BLaER1 treated with 17β-estradiol and CSF1 and Interleukin-3, amounts not matched to agents 10 nM and 100 nM (cell line): ENCODE results near the gene UVRAG.
A peak's percentile ranks its signal among the peaks of the same experiment; 100 is the strongest.
"Not testable (repeated sequence)": the region's sequence is repeated elsewhere in the genome, so short reads cannot be mapped to it uniquely, and the experiment has no call there.

Experiments
- H3K27ac ChIP-seq, 11 experiments: shearing (Covaris generic); formaldehyde crosslinking; 2 replicates each; pipeline ENCODE4 v1.8.1; 2022
- H3K27me3 ChIP-seq, 11 experiments: shearing (Covaris generic); formaldehyde crosslinking; 2 replicates each; pipeline ENCODE4 v1.8.1; 2022
- H3K36me3 ChIP-seq, 11 experiments: shearing (Covaris generic); formaldehyde crosslinking; 2 replicates each; pipeline ENCODE4 v1.8.1; 2022
- H3K4me1 ChIP-seq, 10 experiments: shearing (Covaris generic); formaldehyde crosslinking; 2 replicates each; pipeline ENCODE4 v1.8.1; 2022
- H3K4me2 ChIP-seq, 11 experiments: shearing (Covaris generic); formaldehyde crosslinking; 2 replicates each; pipeline ENCODE4 v1.8.1; 2022
- H3K4me3 ChIP-seq, 10 experiments: shearing (Covaris generic); formaldehyde crosslinking; 2 replicates each; pipeline ENCODE4 v1.8.1; 2022
- H3K9ac ChIP-seq, 11 experiments: shearing (Covaris generic); formaldehyde crosslinking; 2 replicates each; pipeline ENCODE4 v1.8.1; 2022
- H3K9me3 ChIP-seq, 11 experiments: shearing (Covaris generic); formaldehyde crosslinking; replicated peaks in 1 of 11; 2 replicates each; pipeline ENCODE4 v1.8.1; 2022
- H4K20me1 ChIP-seq, 11 experiments: shearing (Covaris generic); formaldehyde crosslinking; 2 replicates each; pipeline ENCODE4 v1.8.1; 2022
- Cebpa-rat ChIP-seq, 11 experiments: shearing (Covaris generic); IDR thresholded peaks; 2 replicates each; pipeline ENCODE4 v1.8.1; 2022

The UVRAG gene

DNA sequence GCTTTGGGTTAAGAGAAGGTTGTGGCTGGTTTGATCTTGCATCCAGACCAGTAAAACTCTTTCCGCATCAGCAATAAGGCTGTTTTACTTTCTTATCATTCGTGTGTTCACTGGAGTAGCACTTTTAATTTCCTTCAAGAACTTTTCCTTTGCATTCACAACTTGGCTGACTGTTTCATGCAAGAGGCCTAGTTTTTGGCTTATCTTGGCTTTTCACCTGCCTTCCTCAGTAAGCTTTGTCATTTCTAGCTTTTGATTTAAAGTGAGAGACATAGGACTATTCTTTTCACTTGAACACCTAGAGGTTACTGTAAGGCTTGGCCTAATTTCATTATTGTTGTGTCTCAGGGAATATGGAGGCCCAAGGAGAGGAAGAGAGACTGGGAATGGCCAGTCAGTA is 144.5 kb downstream of the UVRAG start:
- Histone ChIP-seq H3K36me3 (peaks cover 3 to 39% (median 12%) of the 10 kb centered on the region in 11 experiments; a peak in 12 of 22 replicates), H3K9me3 (peaks cover 0 to 14% (median 7%) of the 10 kb centered on the region in 11 experiments; a peak in 5 of 22 replicates), H3K27me3 (no peaks in the 10 kb centered on the region), H3K4me3 (no peak overlapping the region), H3K27ac (no peak overlapping the region), H3K9ac (no peak overlapping the region), H4K20me1 (peaks cover 0 to 6% (median 0%) of the 10 kb centered on the region in 11 experiments; a peak in 1 of 22 replicates), H3K4me2 (peak overlapping the region in 5 of 11 experiments; percentile 13 to 42 (median 21); a peak in 8 of 22 replicates), H3K4me1 (peaks cover 0 to 13% (median 4%) of the 10 kb centered on the region in 10 experiments; a peak in 7 of 20 replicates)
- no peak for TF ChIP-seq Cebpa-rat (IDR thresholded peaks at IDR 0.05)

DNA sequence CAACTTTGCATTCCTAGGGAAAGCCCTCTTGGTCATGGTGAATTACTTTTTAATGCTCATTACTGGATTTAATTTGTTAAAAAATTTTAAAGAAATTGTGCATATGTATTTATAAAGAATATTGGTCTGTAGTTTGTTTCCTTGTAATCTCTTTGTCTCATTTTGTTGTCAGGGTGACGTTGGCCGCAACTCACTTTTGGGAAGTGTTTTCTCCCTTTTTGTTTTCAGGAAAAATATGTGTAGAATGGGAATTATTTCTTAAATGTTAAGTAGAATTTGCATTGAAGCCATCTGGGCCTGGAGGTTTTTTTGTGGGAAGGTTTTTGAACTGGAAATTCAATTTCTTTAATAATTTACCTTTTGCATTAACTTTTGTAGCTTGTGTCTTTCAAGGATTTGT is 149.1 kb downstream of the UVRAG start:
- Histone ChIP-seq H3K27me3 (no peaks in the 10 kb centered on the region), H3K9ac (no peak overlapping the region), H4K20me1 (peaks cover 0 to 20% (median 0%) of the 10 kb centered on the region in 11 experiments; a peak in 2 of 22 replicates), H3K4me2 (no peak overlapping the region), H3K4me1 (peaks cover 8 to 36% (median 19%) of the 10 kb centered on the region in 10 experiments; a peak in 19 of 20 replicates), H3K4me3 (no peak overlapping the region), H3K9me3 (no peaks in the 10 kb centered on the region), H3K36me3 (peaks cover 0 to 24% (median 10%) of the 10 kb centered on the region in 11 experiments; a peak in 10 of 22 replicates), H3K27ac (no peak overlapping the region)
- no peak for TF ChIP-seq Cebpa-rat (IDR thresholded peaks at IDR 0.05)

DNA sequence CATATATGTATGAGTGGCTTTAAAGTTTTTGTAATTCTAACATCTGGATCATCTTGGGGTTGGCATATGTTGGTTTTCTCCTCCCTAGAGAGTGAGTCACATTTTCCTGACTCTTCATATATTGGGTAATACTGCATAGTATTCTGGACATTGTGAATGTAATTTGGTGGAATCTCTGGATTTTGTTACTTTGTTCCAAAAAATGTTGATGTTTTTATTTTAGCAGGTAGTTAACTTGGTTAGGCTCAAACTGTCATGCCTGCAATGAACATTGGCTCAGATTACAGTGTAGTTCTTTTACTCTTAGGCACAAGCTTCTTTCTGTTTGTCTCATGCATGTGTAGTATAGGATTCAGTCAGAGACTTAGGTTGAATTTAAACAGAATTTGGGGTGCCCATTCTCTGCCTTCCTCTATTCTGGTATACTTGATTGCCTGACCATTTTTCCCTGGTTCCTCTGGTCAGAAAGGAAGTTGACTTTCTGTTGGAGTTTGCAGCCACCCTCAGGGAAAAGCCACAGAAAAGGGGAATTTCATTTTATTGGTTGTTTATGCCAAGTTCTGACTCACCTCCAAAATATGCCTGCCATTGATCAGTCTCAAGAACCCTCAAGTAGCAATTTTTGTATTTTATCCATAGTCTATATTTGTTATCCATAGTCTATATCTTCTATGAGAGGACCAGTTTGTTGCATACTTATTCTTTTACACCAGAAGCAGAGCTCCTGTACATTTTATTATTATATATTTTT is 151.7 kb downstream of the UVRAG start:
- Histone ChIP-seq H4K20me1 (peaks cover 0 to 17% (median 0%) of the 10 kb centered on the region in 11 experiments; a peak in 2 of 22 replicates), H3K9me3 (peaks cover 2 to 6% (median 3%) of the 10 kb centered on the region in 11 experiments; a peak in 13 of 22 replicates), H3K9ac (no peak overlapping the region), H3K4me3 (no peak overlapping the region), H3K4me1 (peaks cover 0 to 36% (median 15%) of the 10 kb centered on the region in 10 experiments; a peak in 15 of 20 replicates), H3K27me3 (no peaks in the 10 kb centered on the region), H3K4me2 (peak overlapping the region in 9 of 11 experiments; percentile 33 to 74 (median 60); a peak in 17 of 22 replicates), H3K27ac (peak overlapping the region in 5 of 11 experiments; percentile 6 to 53 (median 22); a peak in 7 of 22 replicates), H3K36me3 (peaks cover 5 to 23% (median 14%) of the 10 kb centered on the region in 11 experiments; a peak in 12 of 22 replicates)
- no peak for TF ChIP-seq Cebpa-rat (IDR thresholded peaks at IDR 0.05)

DNA sequence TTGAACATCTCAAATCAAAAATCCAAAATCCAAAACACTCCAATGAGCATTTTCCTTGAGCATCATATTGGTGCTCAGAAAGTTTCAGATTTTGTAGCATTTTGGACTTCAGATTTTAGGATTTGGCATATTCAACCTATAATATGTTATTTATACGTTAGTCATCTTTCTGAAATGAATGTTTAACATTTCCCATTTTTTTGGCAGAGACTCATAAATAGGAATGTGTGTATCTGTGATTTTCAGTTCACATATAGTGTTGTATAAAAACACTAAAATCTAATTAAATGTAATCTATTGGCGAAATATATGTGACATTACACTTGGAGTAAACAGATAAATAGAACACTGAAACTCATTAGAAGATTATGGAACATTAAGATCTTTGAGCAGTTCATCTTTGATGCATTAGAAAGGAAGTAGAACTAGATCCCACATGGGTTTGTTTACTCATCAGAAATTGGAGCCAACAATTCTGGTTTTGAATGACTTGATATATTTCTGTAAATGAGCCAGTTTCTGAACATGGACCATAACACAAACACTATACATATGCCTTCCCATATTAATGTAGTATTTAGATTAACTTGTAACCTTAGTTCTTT is 153.1 kb downstream of the UVRAG start:
- Histone ChIP-seq H3K27me3 (no peaks in the 10 kb centered on the region), H3K36me3 (peaks cover 2 to 28% (median 20%) of the 10 kb centered on the region in 11 experiments; a peak in 15 of 22 replicates), H3K4me3 (no peak overlapping the region), H4K20me1 (peaks cover 0 to 17% (median 0%) of the 10 kb centered on the region in 11 experiments; a peak in 2 of 22 replicates), H3K27ac (no peak overlapping the region), H3K9ac (no peak overlapping the region), H3K4me1 (peaks cover 0 to 36% (median 15%) of the 10 kb centered on the region in 10 experiments; a peak in 15 of 20 replicates), H3K4me2 (peak overlapping the region in 1 of 11 experiments; percentile 58; a peak in 2 of 22 replicates), H3K9me3 (peaks cover 15 to 20% (median 17%) of the 10 kb centered on the region in 11 experiments; a peak in 20 of 22 replicates)
- TF ChIP-seq Cebpa-rat (IDR thresholded peaks at IDR 0.05), result no peak

DNA sequence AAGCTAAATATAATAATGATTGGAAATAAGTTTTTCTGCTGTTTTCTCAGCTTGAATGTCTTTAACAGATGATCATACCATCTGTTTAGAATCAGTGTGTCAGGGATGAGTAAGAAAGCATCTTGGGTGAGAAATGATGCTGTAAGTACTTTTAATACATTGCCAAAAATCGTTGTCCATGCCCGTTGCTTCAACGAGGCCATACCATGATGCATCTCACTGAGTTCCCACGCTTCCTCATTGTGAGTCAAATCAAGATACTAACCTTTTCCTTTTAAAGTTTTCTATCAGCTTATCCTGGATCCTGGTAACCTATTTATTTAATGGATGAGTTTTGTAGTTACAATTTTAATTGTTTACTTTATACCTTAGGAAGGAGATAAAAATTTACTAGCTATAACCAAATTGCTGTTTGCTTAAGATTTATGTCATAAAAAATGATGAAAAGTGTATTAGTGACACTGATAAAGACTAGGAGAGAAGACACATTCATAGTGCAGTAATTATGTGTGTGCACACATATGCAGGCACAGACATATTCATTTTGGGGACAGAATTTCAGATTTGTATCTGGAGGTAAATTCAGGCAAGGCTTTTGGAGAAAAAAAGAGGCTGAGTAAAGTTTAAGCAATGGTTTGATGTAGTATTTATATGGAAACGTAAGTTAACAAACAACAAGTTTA is 154.8 kb downstream of the UVRAG start:
- H3K4me2 ChIP-seq, result no peak overlapping the region
- no peak overlapping the region for H3K4me3 ChIP-seq
- no peak for TF ChIP-seq Cebpa-rat (IDR thresholded peaks at IDR 0.05)
- H3K36me3 ChIP-seq, result peaks cover 3 to 26% (median 13%) of the 10 kb centered on the region in 11 experiments; a peak in 15 of 22 replicates
- H3K27ac ChIP-seq, result no peak overlapping the region
- peaks cover 26 to 32% (median 29%) of the 10 kb centered on the region in 11 experiments; a peak in 20 of 22 replicates for H3K9me3 ChIP-seq
- peaks cover 0 to 36% (median 15%) of the 10 kb centered on the region in 10 experiments; a peak in 15 of 20 replicates for H3K4me1 ChIP-seq
- no peak overlapping the region for H3K9ac ChIP-seq
- H4K20me1 ChIP-seq, result peaks cover 0 to 17% (median 0%) of the 10 kb centered on the region in 11 experiments; a peak in 2 of 22 replicates
- no peaks in the 10 kb centered on the region for H3K27me3 ChIP-seq

DNA sequence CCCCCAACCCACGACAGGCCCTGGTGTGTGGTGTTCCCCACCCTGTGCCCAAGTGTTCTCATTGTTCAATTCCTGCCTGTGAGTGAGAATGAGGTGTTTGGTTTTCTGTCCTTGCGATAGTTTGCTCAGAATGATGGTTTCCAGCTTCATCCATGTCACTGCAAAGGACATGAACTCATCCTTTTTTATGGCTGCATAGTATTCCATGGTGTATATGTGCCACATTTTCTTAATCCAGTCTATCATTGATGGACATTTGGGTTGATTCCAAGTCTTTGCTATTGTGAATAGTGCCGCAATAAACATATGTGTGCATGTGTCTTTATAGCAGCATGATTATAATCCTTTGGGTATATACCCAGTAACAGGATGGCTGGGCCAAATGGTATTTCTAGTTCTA is 158.7 kb downstream of the UVRAG start:
- H3K27me3 ChIP-seq, H3K4me2 ChIP-seq, H3K4me1 ChIP-seq, H3K9ac ChIP-seq, H3K4me3 ChIP-seq, H3K27ac ChIP-seq, H4K20me1 ChIP-seq: not testable (repeated sequence)
- Histone ChIP-seq H3K36me3 (peaks cover 3 to 21% (median 10%) of the 10 kb centered on the region in 11 experiments; a peak in 14 of 22 replicates), H3K9me3 (peaks cover 26 to 36% (median 32%) of the 10 kb centered on the region in 11 experiments; a peak in 20 of 22 replicates)

DNA sequence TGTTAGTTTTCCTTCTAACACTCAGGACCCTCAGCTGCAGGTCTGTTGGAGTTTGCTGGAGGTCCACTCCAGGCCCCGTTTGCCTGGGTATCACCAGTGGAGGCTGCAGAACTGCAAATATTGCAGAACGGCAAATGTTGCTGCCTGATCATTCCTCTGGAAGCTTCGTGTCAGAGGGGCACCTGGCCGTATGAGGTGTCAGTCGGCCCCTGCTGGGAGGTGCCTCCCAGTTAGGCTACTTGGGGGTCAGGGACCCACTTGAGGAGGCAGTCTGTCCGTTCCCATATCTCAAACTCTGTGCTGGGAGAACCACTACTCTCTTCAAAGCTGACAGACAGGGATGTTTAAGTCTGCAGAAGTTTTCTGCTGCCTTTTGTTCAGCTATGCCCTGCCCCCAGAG is 164.1 kb downstream of the UVRAG start:
- not testable (repeated sequence) for H3K4me1 ChIP-seq, H3K4me2 ChIP-seq, H3K9ac ChIP-seq, H3K27ac ChIP-seq, H3K27me3 ChIP-seq, H3K4me3 ChIP-seq, H4K20me1 ChIP-seq
- peaks cover under 1 to 14% (median 6%) of the 10 kb centered on the region in 11 experiments; a peak in 16 of 22 replicates for H3K9me3 ChIP-seq
- peaks cover 10 to 31% (median 18%) of the 10 kb centered on the region in 11 experiments; a peak in 21 of 22 replicates for H3K36me3 ChIP-seq

DNA sequence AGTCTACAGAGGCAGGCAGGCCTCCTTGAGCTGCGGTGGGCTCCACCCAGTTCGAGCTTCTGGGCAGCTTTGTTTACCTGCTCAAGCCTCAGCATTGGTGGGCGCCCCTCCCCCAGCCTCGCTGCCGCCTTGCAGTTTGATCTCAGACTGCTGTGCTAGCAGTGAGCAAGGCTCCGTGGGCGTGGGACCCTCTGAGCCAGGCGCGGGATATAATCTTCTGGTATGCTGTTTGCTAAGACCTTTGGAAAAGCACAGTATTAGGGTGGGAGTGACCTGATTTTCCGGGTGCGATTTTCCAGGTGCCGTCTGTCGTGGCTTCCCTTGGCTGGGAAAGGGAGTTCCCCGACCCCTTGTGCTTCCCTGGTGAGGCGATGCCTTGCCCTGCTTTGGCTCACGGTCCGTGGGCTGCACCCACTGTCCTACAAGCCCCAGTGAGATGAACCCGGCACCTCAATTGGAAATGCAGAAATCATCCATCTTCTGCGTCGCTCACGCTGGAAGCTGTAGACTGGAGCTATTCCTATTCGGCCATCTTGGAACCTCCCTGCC is 164.5 kb downstream of the UVRAG start:
- not testable (repeated sequence) for H4K20me1 ChIP-seq, H3K4me3 ChIP-seq, H3K27ac ChIP-seq, H3K4me2 ChIP-seq, H3K9ac ChIP-seq, H3K4me1 ChIP-seq, H3K27me3 ChIP-seq
- Histone ChIP-seq H3K9me3 (peaks cover 0 to 12% (median 6%) of the 10 kb centered on the region in 11 experiments; a peak in 11 of 22 replicates), H3K36me3 (peaks cover 15 to 36% (median 23%) of the 10 kb centered on the region in 11 experiments; a peak in 21 of 22 replicates)
